Choroid plexus epithelial cell (primary cell): ENCODE measurements around the gene PLPP3.

Experiments used
- DNase-seq: peaks from one replicate; pipeline ENCODE4 v3.0.0-alpha.2; 2010; ENCODE audit warnings: low read depth
- H3K4me3 ChIP-seq: 2 replicates; pipeline ENCODE4 v1.5.1; 2011; ENCODE audit warnings: low read depth, mild to moderate bottlenecking, control low read depth, low read length, moderate library complexity
- TF ChIP-seq, protein P1 (sequence below): conservative IDR thresholded peaks from 2 replicates; pipeline ENCODE4 v1.5.1; 2011; ENCODE audit warnings: low read depth, mild to moderate bottlenecking, control low read depth, inconsistent platforms, low read length, moderate library complexity

Gene PLPP3

DNA sequence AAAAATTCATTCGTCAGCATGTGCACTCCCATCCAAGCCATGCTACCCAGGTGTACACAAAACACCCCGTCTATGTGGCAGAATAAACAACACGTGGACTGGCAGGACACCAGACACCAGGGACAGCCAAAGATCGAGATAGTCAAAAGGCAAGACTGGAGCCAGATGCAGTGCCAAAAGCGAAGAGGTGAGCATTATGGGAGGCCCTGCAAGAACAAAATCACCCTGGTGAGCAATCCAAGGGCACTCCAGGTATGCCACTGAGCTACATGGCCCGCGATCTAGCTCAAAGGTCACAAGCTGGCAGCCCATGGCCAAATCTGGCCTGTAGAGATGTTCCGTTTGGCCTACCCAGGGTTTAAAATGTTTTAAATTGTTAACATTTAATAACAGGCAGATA is 33.7 kb downstream of the PLPP3 start:
- TF ChIP-seq, protein P1, sequence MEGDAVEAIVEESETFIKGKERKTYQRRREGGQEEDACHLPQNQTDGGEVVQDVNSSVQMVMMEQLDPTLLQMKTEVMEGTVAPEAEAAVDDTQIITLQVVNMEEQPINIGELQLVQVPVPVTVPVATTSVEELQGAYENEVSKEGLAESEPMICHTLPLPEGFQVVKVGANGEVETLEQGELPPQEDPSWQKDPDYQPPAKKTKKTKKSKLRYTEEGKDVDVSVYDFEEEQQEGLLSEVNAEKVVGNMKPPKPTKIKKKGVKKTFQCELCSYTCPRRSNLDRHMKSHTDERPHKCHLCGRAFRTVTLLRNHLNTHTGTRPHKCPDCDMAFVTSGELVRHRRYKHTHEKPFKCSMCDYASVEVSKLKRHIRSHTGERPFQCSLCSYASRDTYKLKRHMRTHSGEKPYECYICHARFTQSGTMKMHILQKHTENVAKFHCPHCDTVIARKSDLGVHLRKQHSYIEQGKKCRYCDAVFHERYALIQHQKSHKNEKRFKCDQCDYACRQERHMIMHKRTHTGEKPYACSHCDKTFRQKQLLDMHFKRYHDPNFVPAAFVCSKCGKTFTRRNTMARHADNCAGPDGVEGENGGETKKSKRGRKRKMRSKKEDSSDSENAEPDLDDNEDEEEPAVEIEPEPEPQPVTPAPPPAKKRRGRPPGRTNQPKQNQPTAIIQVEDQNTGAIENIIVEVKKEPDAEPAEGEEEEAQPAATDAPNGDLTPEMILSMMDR = no peak
- H3K4me3 ChIP-seq = no peak overlapping the region
- no peak for DNase-seq

DNA sequence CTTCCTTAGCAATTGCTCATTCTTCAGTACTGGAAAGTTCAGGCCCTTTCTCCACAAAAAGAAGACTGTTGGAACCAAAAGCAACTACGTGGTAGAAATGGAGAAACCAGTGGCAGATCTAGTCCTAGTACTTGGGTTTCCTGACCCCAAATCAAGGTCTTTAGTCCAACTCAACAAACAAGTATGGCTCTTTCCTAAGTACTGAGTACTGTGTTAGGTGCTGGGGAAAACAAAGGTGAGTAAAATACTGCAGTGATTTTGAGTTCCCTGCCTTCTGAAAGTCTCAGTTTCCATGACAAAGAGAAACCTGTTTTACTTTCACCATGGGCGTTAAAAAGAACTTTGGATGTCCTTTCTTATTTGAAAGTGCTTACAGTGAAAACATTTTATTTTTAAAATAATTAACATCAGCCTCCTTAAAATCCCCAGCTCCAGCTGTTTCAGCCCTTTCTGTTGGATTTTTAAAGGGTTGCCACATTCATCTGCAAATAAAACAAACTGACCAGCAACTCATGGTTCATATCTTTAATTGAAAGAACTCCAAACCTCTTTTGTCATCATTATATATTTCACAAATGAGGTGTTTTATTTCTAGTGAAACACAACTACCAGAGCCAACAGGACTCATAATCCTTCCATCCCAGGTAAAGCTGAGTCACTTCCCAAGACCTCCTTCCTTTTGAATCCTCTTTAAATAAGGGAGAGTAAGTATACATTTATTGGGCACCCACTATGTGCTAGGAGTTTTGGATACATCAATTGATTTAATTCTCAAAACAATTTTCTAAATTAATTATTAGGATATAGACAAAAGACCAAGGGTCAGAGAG is 35.4 kb downstream of the PLPP3 start:
- no peak for DNase-seq
- no peak overlapping the region for H3K4me3 ChIP-seq
- TF ChIP-seq, protein P1 = no peak

DNA sequence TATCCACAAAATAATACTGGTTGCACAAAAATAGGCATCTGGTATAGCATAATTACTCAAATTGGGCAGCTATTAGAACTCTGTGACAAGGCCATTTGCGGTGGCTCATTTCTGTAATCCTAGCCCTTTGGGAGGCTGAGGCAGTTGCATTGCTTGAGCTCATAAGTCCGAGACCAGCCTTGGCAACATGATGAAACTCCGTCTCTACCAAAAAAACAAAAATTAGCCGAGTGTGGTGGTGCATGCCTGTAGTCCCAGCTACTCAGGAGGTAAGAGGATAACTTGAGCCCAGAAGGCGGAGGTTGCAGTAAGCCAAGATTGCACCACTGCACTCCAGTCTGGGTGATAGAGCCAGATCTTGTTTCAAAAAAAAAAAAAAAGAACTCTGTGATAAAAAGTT is 36.7 kb downstream of the PLPP3 start:
- DNase-seq = no peak
- TF ChIP-seq, protein P1 = no peak
- H3K4me3 ChIP-seq = no peak overlapping the region

DNA sequence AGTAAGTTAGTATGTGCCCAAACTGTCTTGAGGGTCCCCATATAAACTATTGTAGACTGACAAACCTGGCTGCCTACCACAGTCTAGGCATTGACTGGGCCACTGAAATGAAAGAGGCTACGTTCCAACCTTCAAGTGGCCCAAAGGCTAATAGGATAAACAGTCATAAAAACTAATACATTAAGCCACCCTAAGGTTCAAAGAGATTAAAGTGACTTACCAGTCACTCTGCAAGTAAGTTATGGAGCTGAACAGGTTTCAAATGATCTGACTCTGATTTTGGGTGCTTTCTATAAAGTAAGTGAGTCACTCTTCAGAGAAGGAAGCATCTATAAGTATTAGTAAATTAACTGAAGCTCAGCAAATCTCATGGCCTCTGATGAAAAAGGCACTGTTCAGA is 38.0 kb downstream of the PLPP3 start:
- H3K4me3 ChIP-seq = no peak overlapping the region
- DNase-seq = no peak
- TF ChIP-seq, protein P1 = no peak

DNA sequence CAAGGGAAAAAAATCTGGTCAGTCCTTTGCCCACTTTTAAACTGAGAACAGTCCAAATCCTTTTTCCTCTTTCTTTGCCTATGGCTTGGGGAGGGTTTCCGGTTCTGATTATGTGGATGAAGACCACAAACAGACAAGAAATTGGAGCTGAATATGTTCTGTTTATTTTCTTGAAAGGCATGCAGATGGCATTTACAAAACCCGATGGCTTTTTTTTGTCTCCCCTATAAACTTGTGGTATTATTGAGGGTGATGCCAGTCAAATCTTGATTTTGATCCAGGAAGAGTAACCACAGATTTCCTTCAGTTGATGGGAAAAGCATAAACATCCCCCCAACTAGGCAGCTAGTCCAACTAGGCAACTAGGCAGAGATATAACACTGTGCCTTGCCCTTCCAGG is 38.9 kb downstream of the PLPP3 start:
- no peak for DNase-seq
- TF ChIP-seq, protein P1 = no peak
- H3K4me3 ChIP-seq = no peak overlapping the region

DNA sequence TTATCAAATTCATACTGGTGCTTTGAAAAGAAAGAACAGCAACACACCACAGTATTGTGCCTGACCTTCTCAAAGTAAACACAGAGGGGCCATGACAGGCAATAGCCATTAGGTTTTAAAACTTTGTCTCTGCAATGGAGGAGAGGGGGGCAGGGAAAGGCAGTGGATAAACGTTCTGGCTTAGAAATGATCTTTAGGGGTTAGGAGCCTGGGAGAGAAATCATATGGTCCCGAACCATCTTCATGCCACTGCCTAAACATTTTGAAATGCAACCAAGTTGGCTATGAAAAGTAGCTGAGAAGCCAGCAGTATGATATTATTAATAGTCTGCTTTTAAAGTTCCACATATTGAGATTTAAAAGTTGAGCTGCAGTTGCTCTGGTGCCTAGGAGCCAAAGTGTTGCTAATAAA is 39.8 kb downstream of the PLPP3 start:
- DNase-seq = no peak
- TF ChIP-seq, protein P1 = no peak
- H3K4me3 ChIP-seq = no peak overlapping the region

DNA sequence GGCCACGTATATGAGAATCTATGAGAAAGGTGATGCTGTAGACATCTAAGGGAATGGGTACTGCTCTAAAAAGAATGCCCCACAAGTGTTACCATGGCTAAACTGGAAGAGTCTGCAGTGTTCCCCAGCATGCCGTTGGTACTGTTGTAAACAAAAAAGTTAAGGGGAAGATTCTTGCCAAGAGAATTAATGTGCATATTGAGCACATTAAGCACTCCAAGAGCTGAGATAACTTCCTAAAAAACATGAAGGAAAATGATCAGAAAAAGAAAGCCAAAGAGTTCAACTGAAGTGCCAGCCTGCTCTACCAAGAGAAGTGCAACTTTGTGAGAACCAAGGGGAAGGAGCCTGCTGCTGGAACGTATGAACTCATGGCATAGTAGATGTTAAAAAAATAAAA is 40.8 kb downstream of the PLPP3 start:
- H3K4me3 ChIP-seq = no peak overlapping the region
- TF ChIP-seq, protein P1 = no peak
- DNase-seq = no peak
